ENCODE data around the gene PNRC2.

Gene PNRC2

GRCh38 chr1:23927097-23927496, 32.5 kb upstream of the PNRC2 start:
- no peak overlapping the region for H3K4me3 ChIP-seq (ENCODE audit: low read depth, low read length)
- in situ Hi-C loops (cut with HindIII; ENCODE audit: low sequenced_read_pairs), result no loop called here
- TF ChIP-seq CTCF (IDR thresholded peaks at IDR 0.05; ENCODE audit: low read depth, low read length, missing control alignments), result no peak
- no peak for DNase-seq (ENCODE audit: low read depth)

GRCh38 chr1:23928789-23929188, 30.8 kb upstream of the PNRC2 start:
- TF ChIP-seq CTCF (IDR thresholded peaks at IDR 0.05; ENCODE audit: low read depth, low read length, missing control alignments), result no peak
- in situ Hi-C loops (cut with HindIII; ENCODE audit: low sequenced_read_pairs), result no loop called here
- DNase-seq (ENCODE audit: low read depth), result no peak
- no peak overlapping the region for H3K4me3 ChIP-seq (ENCODE audit: low read depth, low read length)

- no peak overlapping the region for H3K4me3 ChIP-seq (ENCODE audit: low read depth, low read length)
- in situ Hi-C loops (cut with HindIII; ENCODE audit: low sequenced_read_pairs), result no loop called here
- no peak for TF ChIP-seq CTCF (IDR thresholded peaks at IDR 0.05; ENCODE audit: low read depth, low read length, missing control alignments)
- no peak for DNase-seq (ENCODE audit: low read depth)
Observed at GRCh38 chr1:23930270-23930669, 29.4 kb upstream of the PNRC2 start.

- TF ChIP-seq CTCF (IDR thresholded peaks at IDR 0.05; ENCODE audit: low read depth, low read length, missing control alignments), result no peak
- in situ Hi-C loops (cut with HindIII; ENCODE audit: low sequenced_read_pairs), result no loop called here
- no peak for DNase-seq (ENCODE audit: low read depth)
- no peak overlapping the region for H3K4me3 ChIP-seq (ENCODE audit: low read depth, low read length)
Observed at GRCh38 chr1:23930861-23931490, 28.7 kb upstream of the PNRC2 start.

- in situ Hi-C loops (cut with HindIII; ENCODE audit: low sequenced_read_pairs), result no loop called here
- DNase-seq (ENCODE audit: low read depth), result no peak
- TF ChIP-seq CTCF (IDR thresholded peaks at IDR 0.05; ENCODE audit: low read depth, low read length, missing control alignments), result no peak
- H3K4me3 ChIP-seq (ENCODE audit: low read depth, low read length), result no peak overlapping the region
Observed at GRCh38 chr1:23931491-23931880, 28.1 kb upstream of the PNRC2 start.

- H3K4me3 ChIP-seq (ENCODE audit: low read depth, low read length), result no peak overlapping the region
- TF ChIP-seq CTCF (IDR thresholded peaks at IDR 0.05; ENCODE audit: low read depth, low read length, missing control alignments), result no peak
- DNase-seq (ENCODE audit: low read depth), result no peak
- in situ Hi-C loops (cut with HindIII; ENCODE audit: low sequenced_read_pairs), result no loop called here
Observed at GRCh38 chr1:23936481-23937176, 23.0 kb upstream of the PNRC2 start.

Measured in astrocyte of the cerebellum (primary cell).